Mesendoderm (in vitro differentiated cells): Measurements from ENCODE around the gene TCF12.

Experiments
- DNase-seq: peaks from one replicate; pipeline ENCODE4 v3.0.0; 2013
- H2AK5ac ChIP-seq: 2 replicates; pipeline ENCODE4 v1.6.1; 2013; ENCODE audit warnings: low read length, inconsistent platforms
- H2BK120ac ChIP-seq: 2 replicates; pipeline ENCODE4 v1.6.1; 2013; ENCODE audit warnings: low read depth, mild to moderate bottlenecking, low read length, moderate library complexity, mixed read lengths
- H2BK15ac ChIP-seq: replicated peaks from 2 replicates; pipeline ENCODE4 v1.6.1; 2013; ENCODE audit warnings: low read depth, mild to moderate bottlenecking, moderate library complexity
- H2BK5ac ChIP-seq: 2 replicates; pipeline ENCODE4 v1.6.1; 2013; ENCODE audit warnings: low read length, inconsistent platforms
- H3K18ac ChIP-seq: 2 replicates; pipeline ENCODE4 v1.6.1; 2013; ENCODE audit warnings: mild to moderate bottlenecking, low read length, mixed read lengths
- H3K23ac ChIP-seq: one replicate; pipeline ENCODE4 v1.6.1; 2013; ENCODE audit warnings: low read length
- H3K27ac ChIP-seq: 2 replicates; pipeline ENCODE4 v1.5.1; 2013; ENCODE audit warnings: low read depth, mild to moderate bottlenecking, inconsistent platforms, low read length, moderate library complexity
- H3K27me3 ChIP-seq: 2 replicates; pipeline ENCODE4 v1.6.1; 2013; ENCODE audit warnings: low read length, control low read depth, mild to moderate bottlenecking, inconsistent platforms; ENCODE audit not compliant: insufficient read depth, poor library complexity
- H3K36me3 ChIP-seq: 2 replicates; pipeline ENCODE4 v1.6.1; 2013; ENCODE audit warnings: low read length, inconsistent platforms; ENCODE audit not compliant: control insufficient read depth, insufficient read depth
- H3K4ac ChIP-seq: one replicate; pipeline ENCODE4 v1.6.1; 2013; ENCODE audit warnings: low read depth, mild to moderate bottlenecking, low read length, moderate library complexity
- H3K4me1 ChIP-seq: 2 replicates; pipeline ENCODE4 v1.6.1; 2013; ENCODE audit warnings: low read depth, low read length, inconsistent platforms; ENCODE audit not compliant: control insufficient read depth
- H3K4me2 ChIP-seq: 2 replicates; pipeline ENCODE4 v1.6.1; 2013; ENCODE audit warnings: low read length
- H3K4me3 ChIP-seq: 2 replicates; pipeline ENCODE4 v1.5.1; 2013; ENCODE audit warnings: mild to moderate bottlenecking, low read length
- H3K56ac ChIP-seq: one replicate; pipeline ENCODE4 v1.6.1; 2013; ENCODE audit warnings: low read length
- H3K79me1 ChIP-seq: 2 replicates; pipeline ENCODE4 v1.6.1; 2013; ENCODE audit warnings: low read length, inconsistent platforms
- H3K79me2 ChIP-seq: 2 replicates; pipeline ENCODE4 v1.6.1; 2013; ENCODE audit warnings: mild to moderate bottlenecking, low read length; ENCODE audit not compliant: control insufficient read depth, insufficient read depth
- H3K9ac ChIP-seq: 2 replicates; pipeline ENCODE4 v1.6.1; 2013; ENCODE audit warnings: low read length, inconsistent platforms
- H4K5ac ChIP-seq: one replicate; pipeline ENCODE4 v1.6.1; 2013; ENCODE audit warnings: low read length
- H4K8ac ChIP-seq: one replicate; pipeline ENCODE4 v1.6.1; 2013; ENCODE audit warnings: low read depth, mild to moderate bottlenecking, control low read depth, low read length, moderate library complexity
- WGBS: extraction: QIAGEN DNeasy Blood & Tissue Kit; methylation state at CpG from one replicate; pipeline ENCODE4 v1.1.7; 2013; ENCODE audit warnings: low lambda C conversion rate, missing lambda C conversion rate; ENCODE audit not compliant: insufficient coverage; ENCODE audit errors: extremely low coverage; 5-methylcytosine and 5-hydroxymethylcytosine counted together

Gene TCF12

GRCh38 chr15:57167821-57168395 lies 249.5 kb downstream of the TCF12 start:
- H2BK15ac ChIP-seq = no peak overlapping the region
- no peaks in the 10 kb centered on the region for H3K36me3 ChIP-seq
- no peak overlapping the region for H2BK120ac ChIP-seq
- no peak overlapping the region for H3K4ac ChIP-seq
- H3K79me2 ChIP-seq = no peaks in the 10 kb centered on the region
- H3K23ac ChIP-seq = no peak overlapping the region
- H3K79me1 ChIP-seq = no peaks in the 10 kb centered on the region
- no peak overlapping the region for H3K27ac ChIP-seq
- H3K4me3 ChIP-seq = no peak overlapping the region
- no peak overlapping the region for H4K5ac ChIP-seq
- H3K27me3 ChIP-seq = no peaks in the 10 kb centered on the region
- DNase-seq = no peak
- H3K4me2 ChIP-seq = no peak overlapping the region
- H3K4me1 ChIP-seq = no peaks in the 10 kb centered on the region
- no peak overlapping the region for H2BK5ac ChIP-seq
- H4K8ac ChIP-seq = no peak overlapping the region
- no peak overlapping the region for H3K9ac ChIP-seq
- H3K56ac ChIP-seq = no peak overlapping the region
- H2AK5ac ChIP-seq = no peak overlapping the region
- no peak overlapping the region for H3K18ac ChIP-seq
- no CpG with 5 or more reads among the region's 3 CpGs for WGBS

GRCh38 chr15:57169643-57170042 lies 251.2 kb downstream of the TCF12 start:
- H3K56ac ChIP-seq = no peak overlapping the region
- no peak overlapping the region for H3K9ac ChIP-seq
- no peak overlapping the region for H3K18ac ChIP-seq
- no peak overlapping the region for H3K4ac ChIP-seq
- H2BK15ac ChIP-seq = no peak overlapping the region
- no peaks in the 10 kb centered on the region for H3K79me1 ChIP-seq
- no CpG with 5 or more reads among the region's 2 CpGs for WGBS
- H3K23ac ChIP-seq = no peak overlapping the region
- H3K4me1 ChIP-seq = no peaks in the 10 kb centered on the region
- DNase-seq = no peak
- no peak overlapping the region for H3K4me3 ChIP-seq
- H3K27ac ChIP-seq = no peak overlapping the region
- no peak overlapping the region for H4K5ac ChIP-seq
- no peaks in the 10 kb centered on the region for H3K27me3 ChIP-seq
- H3K79me2 ChIP-seq = no peaks in the 10 kb centered on the region
- no peak overlapping the region for H2AK5ac ChIP-seq
- H3K4me2 ChIP-seq = no peak overlapping the region
- no peak overlapping the region for H2BK120ac ChIP-seq
- H2BK5ac ChIP-seq = no peak overlapping the region
- H3K36me3 ChIP-seq = no peaks in the 10 kb centered on the region
- no peak overlapping the region for H4K8ac ChIP-seq

- H3K79me1 ChIP-seq = no peaks in the 10 kb centered on the region
- 100% methylated on average over 1 of the region's 1 CpG for WGBS
- DNase-seq = no peak
Measured at GRCh38 chr15:57171426-57171825, 253.0 kb downstream of the TCF12 start.

GRCh38 chr15:57172925-57173324 lies 254.5 kb downstream of the TCF12 start:
- Histone ChIP-seq H2BK5ac (no peak overlapping the region), H4K8ac (no peak overlapping the region), H3K4me3 (no peak overlapping the region), H3K9ac (no peak overlapping the region), H4K5ac (no peak overlapping the region), H2BK15ac (no peak overlapping the region), H3K27ac (no peak overlapping the region), H2AK5ac (no peak overlapping the region), H3K18ac (no peak overlapping the region), H3K4ac (no peak overlapping the region), H3K27me3 (no peaks in the 10 kb centered on the region), H3K4me1 (no peaks in the 10 kb centered on the region), H3K79me1 (peaks cover 2% of the 10 kb centered on the region), H3K56ac (no peak overlapping the region), H3K23ac (no peak overlapping the region), H3K36me3 (no peaks in the 10 kb centered on the region), H2BK120ac (no peak overlapping the region), H3K4me2 (no peak overlapping the region), H3K79me2 (no peaks in the 10 kb centered on the region)
- no CpG with 5 or more reads among the region's 3 CpGs for WGBS
- no peak for DNase-seq

More at GRCh38 chr15:57171426-57171825, 253.0 kb downstream of the TCF12 start:
- H3K56ac ChIP-seq = no peak overlapping the region
- H3K79me2 ChIP-seq = no peaks in the 10 kb centered on the region
- H3K36me3 ChIP-seq = no peaks in the 10 kb centered on the region
- no peak overlapping the region for H3K27ac ChIP-seq
- H3K9ac ChIP-seq = no peak overlapping the region
- no peak overlapping the region for H2BK15ac ChIP-seq
- no peak overlapping the region for H3K23ac ChIP-seq
- no peak overlapping the region for H3K4me2 ChIP-seq
- no peak overlapping the region for H3K18ac ChIP-seq
- H3K4ac ChIP-seq = no peak overlapping the region
- H3K4me1 ChIP-seq = no peaks in the 10 kb centered on the region
- no peak overlapping the region for H4K8ac ChIP-seq
- H3K4me3 ChIP-seq = no peak overlapping the region
- no peak overlapping the region for H2AK5ac ChIP-seq
- no peaks in the 10 kb centered on the region for H3K27me3 ChIP-seq
- no peak overlapping the region for H2BK5ac ChIP-seq
- H2BK120ac ChIP-seq = no peak overlapping the region
- H4K5ac ChIP-seq = no peak overlapping the region

- no peak overlapping the region for H3K56ac ChIP-seq
- no peak overlapping the region for H3K4me3 ChIP-seq
- no CpG with 5 or more reads among the region's 1 CpG for WGBS
Measured at GRCh38 chr15:57183041-57183440, 264.6 kb downstream of the TCF12 start.

More at GRCh38 chr15:57183041-57183440, 264.6 kb downstream of the TCF12 start:
- H3K23ac ChIP-seq = no peak overlapping the region
- no peak overlapping the region for H2AK5ac ChIP-seq
- no peaks in the 10 kb centered on the region for H3K79me1 ChIP-seq
- DNase-seq = no peak
- no peak overlapping the region for H4K5ac ChIP-seq
- no peaks in the 10 kb centered on the region for H3K79me2 ChIP-seq
- no peaks in the 10 kb centered on the region for H3K27me3 ChIP-seq
- no peak overlapping the region for H3K4ac ChIP-seq
- H3K9ac ChIP-seq = no peak overlapping the region
- H3K36me3 ChIP-seq = no peaks in the 10 kb centered on the region
- no peak overlapping the region for H4K8ac ChIP-seq
- no peak overlapping the region for H3K4me2 ChIP-seq
- H3K27ac ChIP-seq = no peak overlapping the region
- H3K4me1 ChIP-seq = no peaks in the 10 kb centered on the region
- no peak overlapping the region for H2BK15ac ChIP-seq
- no peak overlapping the region for H2BK5ac ChIP-seq
- H3K18ac ChIP-seq = no peak overlapping the region
- no peak overlapping the region for H2BK120ac ChIP-seq
